WERI-Rb-1 (cell line): ENCODE data around the gene FOXE1.

Experiments
- DNase-seq: peaks from one replicate; pipeline ENCODE4 v3.0.0-alpha.2; 2020
- H3K27ac ChIP-seq: fragments of 250-450 bp; sonication (Bioruptor Pico); 2 replicates; pipeline ENCODE4 v1.5.1; 2020; ENCODE audit warnings: mild to moderate bottlenecking, moderate library complexity
- H3K27me3 ChIP-seq: fragments of 250-450 bp; sonication (Bioruptor Pico); 2 replicates; pipeline ENCODE4 v1.5.1; 2021; ENCODE audit warnings: mild to moderate bottlenecking, low read depth, moderate library complexity; ENCODE audit not compliant: insufficient read depth, severe bottlenecking
- H3K36me3 ChIP-seq: fragments of 250-450 bp; sonication (Bioruptor Pico); 2 replicates; pipeline ENCODE4 v1.5.1; 2020; ENCODE audit warnings: mild to moderate bottlenecking, moderate library complexity
- H3K4me3 ChIP-seq: 2 replicates; pipeline ENCODE4 v1.5.1; 2011; ENCODE audit warnings: low read depth, mild to moderate bottlenecking, control low read depth, low read length
- H3K9me3 ChIP-seq: fragments of 250-450 bp; sonication (Bioruptor Pico); 2 replicates; pipeline ENCODE4 v1.5.1; 2021; ENCODE audit warnings: mild to moderate bottlenecking, moderate library complexity; ENCODE audit not compliant: severe bottlenecking
- TF ChIP-seq, protein P1 (sequence below): IDR thresholded peaks from 2 replicates; pipeline ENCODE4 v1.5.1; 2011; ENCODE audit warnings: low read depth, mild to moderate bottlenecking, control low read depth, inconsistent platforms, low read length

Gene FOXE1

DNA sequence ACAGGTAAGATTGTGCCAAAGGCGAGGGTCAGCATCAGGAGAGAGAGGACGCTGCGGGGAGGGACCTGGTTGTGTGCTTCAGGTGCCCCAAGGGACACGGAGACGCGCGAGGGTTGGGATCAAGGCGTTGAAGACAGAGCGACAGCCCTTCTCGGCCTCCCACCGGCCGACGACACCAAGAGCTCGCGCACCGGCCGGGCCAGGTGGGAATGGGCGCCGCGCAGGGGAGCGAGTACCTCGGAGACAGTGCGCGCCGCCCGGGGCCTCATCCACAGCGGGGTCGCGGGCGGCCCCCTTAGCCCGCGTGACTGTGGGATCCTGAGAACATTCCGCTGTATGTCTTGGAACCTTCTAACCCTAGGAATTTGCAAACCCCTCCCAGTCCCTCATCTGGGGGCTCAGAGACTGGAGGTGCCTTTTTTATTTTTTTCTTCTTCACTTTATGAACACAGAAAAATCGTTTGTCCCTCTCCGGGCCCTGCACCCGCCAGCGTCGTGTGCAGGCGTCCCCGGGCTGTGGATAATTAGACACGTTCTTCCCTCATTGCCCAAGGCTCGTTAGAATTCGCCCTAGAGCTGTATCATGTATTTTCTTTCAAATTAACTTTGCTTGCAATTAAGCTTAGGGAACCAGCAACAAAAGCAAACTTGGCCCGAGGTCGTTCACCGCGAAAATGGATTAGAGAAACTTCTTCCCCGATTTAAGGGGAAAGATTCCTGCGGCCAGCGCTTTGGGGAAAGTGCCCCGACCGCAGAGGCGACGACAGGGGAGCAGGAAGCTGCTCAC is 4.8 kb downstream of the FOXE1 start:
- peaks cover 5% of the 10 kb centered on the region for H3K27me3 ChIP-seq

DNA sequence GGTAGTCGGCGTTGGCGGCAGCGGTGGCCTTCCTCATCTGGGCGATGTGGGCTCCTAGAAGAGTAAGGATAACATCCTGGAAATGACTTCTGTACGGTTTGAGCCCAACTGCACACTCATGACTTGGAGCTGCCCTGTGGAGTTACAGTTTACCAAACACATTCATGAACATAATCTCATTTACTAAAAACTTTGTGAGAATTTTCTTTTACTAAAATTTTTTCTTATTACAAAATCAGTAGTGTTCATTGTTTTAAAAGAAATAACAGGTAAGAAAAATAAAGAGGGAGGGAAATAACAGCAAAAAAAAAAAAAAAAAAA is 5.3 kb downstream of the FOXE1 start:
- Histone ChIP-seq H3K9me3 (no peaks in the 10 kb centered on the region), H3K27ac (no peak overlapping the region), H3K4me3 (no peak overlapping the region), H3K27me3 (peaks cover under 1% of the 10 kb centered on the region), H3K36me3 (peaks cover 6% of the 10 kb centered on the region)
- no peak for DNase-seq
- TF ChIP-seq, protein P1, sequence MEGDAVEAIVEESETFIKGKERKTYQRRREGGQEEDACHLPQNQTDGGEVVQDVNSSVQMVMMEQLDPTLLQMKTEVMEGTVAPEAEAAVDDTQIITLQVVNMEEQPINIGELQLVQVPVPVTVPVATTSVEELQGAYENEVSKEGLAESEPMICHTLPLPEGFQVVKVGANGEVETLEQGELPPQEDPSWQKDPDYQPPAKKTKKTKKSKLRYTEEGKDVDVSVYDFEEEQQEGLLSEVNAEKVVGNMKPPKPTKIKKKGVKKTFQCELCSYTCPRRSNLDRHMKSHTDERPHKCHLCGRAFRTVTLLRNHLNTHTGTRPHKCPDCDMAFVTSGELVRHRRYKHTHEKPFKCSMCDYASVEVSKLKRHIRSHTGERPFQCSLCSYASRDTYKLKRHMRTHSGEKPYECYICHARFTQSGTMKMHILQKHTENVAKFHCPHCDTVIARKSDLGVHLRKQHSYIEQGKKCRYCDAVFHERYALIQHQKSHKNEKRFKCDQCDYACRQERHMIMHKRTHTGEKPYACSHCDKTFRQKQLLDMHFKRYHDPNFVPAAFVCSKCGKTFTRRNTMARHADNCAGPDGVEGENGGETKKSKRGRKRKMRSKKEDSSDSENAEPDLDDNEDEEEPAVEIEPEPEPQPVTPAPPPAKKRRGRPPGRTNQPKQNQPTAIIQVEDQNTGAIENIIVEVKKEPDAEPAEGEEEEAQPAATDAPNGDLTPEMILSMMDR: no peak

More for the DNA sequence above, 4.8 kb downstream of the FOXE1 start:
- Histone ChIP-seq H3K27ac (no peak overlapping the region), H3K9me3 (no peaks in the 10 kb centered on the region), H3K36me3 (peaks cover 6% of the 10 kb centered on the region), H3K4me3 (no peak overlapping the region)
- DNase-seq: no peak
- TF ChIP-seq, protein P1: no peak

GRCh38 chr9:97858826-97859225 is 5.8 kb downstream of the FOXE1 start:
- no peaks in the 10 kb centered on the region for H3K9me3 ChIP-seq
- no peak overlapping the region for H3K4me3 ChIP-seq
- DNase-seq: no peak
- H3K27me3 ChIP-seq: no peaks in the 10 kb centered on the region
- TF ChIP-seq, protein P1: no peak
- no peak overlapping the region for H3K27ac ChIP-seq
- peaks cover 6% of the 10 kb centered on the region for H3K36me3 ChIP-seq

DNA sequence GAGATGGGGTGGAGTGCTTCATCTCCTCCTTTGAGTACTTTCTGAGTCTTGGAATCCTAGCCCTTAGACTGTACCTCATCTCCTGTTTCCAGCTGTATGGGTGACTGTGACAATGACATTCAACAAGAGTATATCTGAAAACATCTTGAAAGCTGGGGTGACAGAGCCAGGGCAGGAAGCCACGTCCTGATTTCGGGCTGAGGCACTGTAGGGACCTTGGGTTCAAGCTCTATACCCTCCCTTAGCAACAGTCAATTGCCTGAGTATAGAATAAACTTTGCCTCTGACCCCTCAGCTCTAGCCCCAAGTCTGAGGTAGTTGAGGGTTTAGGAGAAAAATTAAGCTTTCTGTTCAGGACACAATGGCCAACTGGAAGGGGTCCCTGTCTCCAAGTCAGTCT is 6.3 kb downstream of the FOXE1 start:
- DNase-seq: no peak
- H3K36me3 ChIP-seq: peaks cover 6% of the 10 kb centered on the region
- H3K27ac ChIP-seq: no peak overlapping the region
- H3K27me3 ChIP-seq: no peaks in the 10 kb centered on the region
- H3K4me3 ChIP-seq: no peak overlapping the region
- TF ChIP-seq, protein P1: no peak
- H3K9me3 ChIP-seq: no peaks in the 10 kb centered on the region

GRCh38 chr9:97860451-97861147 is 7.6 kb downstream of the FOXE1 start:
- H3K27ac ChIP-seq: no peak overlapping the region
- H3K36me3 ChIP-seq: no peaks in the 10 kb centered on the region
- H3K4me3 ChIP-seq: no peak overlapping the region
- TF ChIP-seq, protein P1: no peak
- no peaks in the 10 kb centered on the region for H3K27me3 ChIP-seq
- DNase-seq: no peak
- peaks cover 3% of the 10 kb centered on the region for H3K9me3 ChIP-seq
